Large intestine (tissue), 1 donor: Measurements from ENCODE around the gene PHF2. TPM values are rescaled to one million over a fixed set of nuclear protein-coding genes. Genes with fewer than 3 reads are reported as not detected.

Experiments used
- polyA plus RNA-seq: library from polyadenylated mRNA; unstranded; fragments of 120-200 nt; gene quantifications from one replicate; pipeline ENCODE4 v1.2.1, GENCODE V29; 2013

PHF2 gene
- polyA plus RNA-seq, 1 donor: 24.9 TPM

Other genes starting within 250 kb of the PHF2 start
- gene FAM120A, start 124.9 kb upstream of the PHF2 start, polyA plus RNA-seq: 80.8 TPM
- 52.6 TPM for gene FAM120AOS, start 123.0 kb upstream of the PHF2 start, polyA plus RNA-seq